ENCODE measurements around the gene RGL1.
A peak's percentile ranks its signal among the peaks of the same experiment; 100 is the strongest.

RGL1 gene

GRCh38 chr1:183918589-183918988 lies 113.7 kb downstream of the RGL1 start:
- DNase-seq (ENCODE audit: low spot score), result no peak

- DNase-seq (ENCODE audit: low spot score), result peak; percentile 97
Measured at GRCh38 chr1:183920651-183921050, 115.7 kb downstream of the RGL1 start.

GRCh38 chr1:183922197-183922596 lies 117.3 kb downstream of the RGL1 start:
- DNase-seq (ENCODE audit: low spot score), result no peak

GRCh38 chr1:183925947-183926346 lies 121.0 kb downstream of the RGL1 start:
- DNase-seq (ENCODE audit: low spot score), result no peak

- no peak for DNase-seq (ENCODE audit: low spot score)
Measured at GRCh38 chr1:183926983-183927382, 122.1 kb downstream of the RGL1 start.

- DNase-seq (ENCODE audit: low spot score), result no peak
Measured at GRCh38 chr1:183931646-183932271, 126.8 kb downstream of the RGL1 start.

GRCh38 chr1:183932412-183932811 lies 127.5 kb downstream of the RGL1 start:
- peak; percentile 87 for DNase-seq (ENCODE audit: low spot score)

GRCh38 chr1:183933528-183934179 lies 128.7 kb downstream of the RGL1 start:
- peak; percentile 67 for DNase-seq (ENCODE audit: low spot score)

GRCh38 chr1:183934314-183934713 lies 129.4 kb downstream of the RGL1 start:
- no peak for DNase-seq (ENCODE audit: low spot score)

GRCh38 chr1:183936009-183936408 lies 131.1 kb downstream of the RGL1 start:
- DNase-seq (ENCODE audit: low spot score), result no peak

GRCh38 chr1:183936791-183937190 lies 131.9 kb downstream of the RGL1 start:
- no peak for DNase-seq (ENCODE audit: low spot score)

GRCh38 chr1:183937611-183938010 lies 132.7 kb downstream of the RGL1 start:
- no peak for DNase-seq (ENCODE audit: low spot score)

- DNase-seq (ENCODE audit: low spot score), result no peak
Measured at GRCh38 chr1:183941001-183941400, 136.1 kb downstream of the RGL1 start.

GRCh38 chr1:183942933-183943693 lies 138.2 kb downstream of the RGL1 start:
- DNase-seq (ENCODE audit: low spot score), result peak; percentile 56

GRCh38 chr1:183945428-183946319 lies 140.8 kb downstream of the RGL1 start:
- no peak for DNase-seq (ENCODE audit: low spot score)

GRCh38 chr1:183946320-183946613 lies 141.3 kb downstream of the RGL1 start:
- DNase-seq (ENCODE audit: low spot score), result no peak

- no peak for DNase-seq (ENCODE audit: low spot score)
Measured at GRCh38 chr1:183947988-183948387, 143.1 kb downstream of the RGL1 start.

GRCh38 chr1:183952101-183952500 lies 147.2 kb downstream of the RGL1 start:
- DNase-seq (ENCODE audit: low spot score), result no peak

GRCh38 chr1:183953031-183953430 lies 148.1 kb downstream of the RGL1 start:
- DNase-seq (ENCODE audit: low spot score), result no peak

GRCh38 chr1:183954496-183954895 lies 149.6 kb downstream of the RGL1 start:
- no peak for DNase-seq (ENCODE audit: low spot score)

- DNase-seq (ENCODE audit: low spot score), result peak; percentile 72
Measured at GRCh38 chr1:183956559-183957188, 151.8 kb downstream of the RGL1 start.

Measured in globus pallidus (tissue), 1 donor.